Measurements from ENCODE around the gene KIF5B.
"Not testable (repeated sequence)": the region's sequence is repeated elsewhere in the genome, so short reads cannot be mapped to it uniquely, and the experiment has no call there.

KIF5B gene

GRCh38 chr10:32072025-32072800, 16.0 kb upstream of the KIF5B start:
- FAIRE-seq (no peak), DNase-seq (ENCODE audit: insufficient read length, low spot score) (no peak)
- TF ChIP-seq, protein P1, sequence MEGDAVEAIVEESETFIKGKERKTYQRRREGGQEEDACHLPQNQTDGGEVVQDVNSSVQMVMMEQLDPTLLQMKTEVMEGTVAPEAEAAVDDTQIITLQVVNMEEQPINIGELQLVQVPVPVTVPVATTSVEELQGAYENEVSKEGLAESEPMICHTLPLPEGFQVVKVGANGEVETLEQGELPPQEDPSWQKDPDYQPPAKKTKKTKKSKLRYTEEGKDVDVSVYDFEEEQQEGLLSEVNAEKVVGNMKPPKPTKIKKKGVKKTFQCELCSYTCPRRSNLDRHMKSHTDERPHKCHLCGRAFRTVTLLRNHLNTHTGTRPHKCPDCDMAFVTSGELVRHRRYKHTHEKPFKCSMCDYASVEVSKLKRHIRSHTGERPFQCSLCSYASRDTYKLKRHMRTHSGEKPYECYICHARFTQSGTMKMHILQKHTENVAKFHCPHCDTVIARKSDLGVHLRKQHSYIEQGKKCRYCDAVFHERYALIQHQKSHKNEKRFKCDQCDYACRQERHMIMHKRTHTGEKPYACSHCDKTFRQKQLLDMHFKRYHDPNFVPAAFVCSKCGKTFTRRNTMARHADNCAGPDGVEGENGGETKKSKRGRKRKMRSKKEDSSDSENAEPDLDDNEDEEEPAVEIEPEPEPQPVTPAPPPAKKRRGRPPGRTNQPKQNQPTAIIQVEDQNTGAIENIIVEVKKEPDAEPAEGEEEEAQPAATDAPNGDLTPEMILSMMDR (IDR thresholded peaks at IDR 0.05; ENCODE audit: insufficient read depth, missing control alignments), result no peak

- DNase-seq (ENCODE audit: insufficient read length, low spot score), result no peak
- TF ChIP-seq, protein P1 (IDR thresholded peaks at IDR 0.05; ENCODE audit: insufficient read depth, missing control alignments), result no peak
- FAIRE-seq, result no peak
These were observed 14.4 kb upstream of the KIF5B start for GRCh38 chr10:32070645-32071044.

DNA sequence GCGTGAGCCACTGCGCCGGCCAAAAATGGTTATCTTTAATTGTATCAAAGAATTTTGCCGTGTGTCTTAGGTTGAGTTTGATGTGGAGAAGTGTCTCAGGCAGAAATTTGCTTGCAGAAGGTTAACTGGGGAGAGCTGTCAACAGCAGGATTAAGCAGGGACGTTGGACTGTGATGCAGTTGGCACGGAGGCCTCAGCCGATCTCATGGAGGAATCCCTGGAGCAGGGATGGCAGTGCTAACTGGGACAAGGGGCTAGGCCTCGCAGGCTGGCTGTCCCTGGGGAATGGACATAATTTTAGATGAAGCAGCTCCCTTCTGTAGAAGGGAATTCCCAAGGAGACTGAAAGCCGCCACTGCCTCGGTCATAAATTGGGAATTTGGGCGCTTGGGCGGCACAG, 12.3 kb upstream of the KIF5B start:
- FAIRE-seq (no peak), DNase-seq (ENCODE audit: insufficient read length, low spot score) (no peak)
- TF ChIP-seq, protein P1 (IDR thresholded peaks at IDR 0.05; ENCODE audit: insufficient read depth, missing control alignments), result no peak

DNA sequence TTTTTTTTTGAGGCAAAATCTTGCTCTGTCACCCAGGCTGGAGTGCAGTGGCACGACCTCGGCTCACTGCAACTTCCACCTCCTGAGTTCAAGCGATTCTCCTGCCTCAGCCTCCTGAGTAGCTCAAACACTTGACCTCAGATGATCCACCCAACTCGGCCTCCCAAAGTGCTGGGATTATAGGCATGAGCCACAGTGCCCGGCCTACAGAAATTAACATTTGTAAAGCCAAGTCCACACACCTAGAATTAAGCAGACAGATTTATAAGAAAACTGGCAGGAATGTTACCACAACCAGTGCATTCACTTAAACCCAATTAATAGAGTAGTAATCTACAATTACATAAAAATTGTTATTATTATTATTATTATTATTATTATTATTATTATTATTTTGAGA, 11.7 kb upstream of the KIF5B start:
- FAIRE-seq, result not testable (repeated sequence)

GRCh38 chr10:32065856-32066255, 9.6 kb upstream of the KIF5B start:
- DNase-seq (ENCODE audit: insufficient read length, low spot score) (no peak), FAIRE-seq (no peak)
- TF ChIP-seq, protein P1 (IDR thresholded peaks at IDR 0.05; ENCODE audit: insufficient read depth, missing control alignments), result no peak

More for the DNA sequence above, 11.7 kb upstream of the KIF5B start:
- not testable (repeated sequence) for DNase-seq (ENCODE audit: insufficient read length, low spot score)

GRCh38 chr10:32061440-32061839, 5.2 kb upstream of the KIF5B start:
- no peak for FAIRE-seq
- DNase-seq (ENCODE audit: insufficient read length, low spot score), result no peak
- TF ChIP-seq, protein P1 (IDR thresholded peaks at IDR 0.05; ENCODE audit: insufficient read depth, missing control alignments), result no peak

GRCh38 chr10:32060347-32060746, 4.1 kb upstream of the KIF5B start:
- DNase-seq (ENCODE audit: insufficient read length, low spot score), result no peak
- no peak for FAIRE-seq
- TF ChIP-seq, protein P1 (IDR thresholded peaks at IDR 0.05; ENCODE audit: insufficient read depth, missing control alignments), result no peak
